Suppressor macrophage (primary cell): ENCODE results near the gene RSPH6A.
A peak's percentile ranks its signal among the peaks of the same experiment; 100 is the strongest.

Experiments
- DNase-seq, 4 experiments: peaks; one replicate each; pipeline ENCODE4 v3.0.0-alpha.2; 2020 to 2022

RSPH6A gene

DNA sequence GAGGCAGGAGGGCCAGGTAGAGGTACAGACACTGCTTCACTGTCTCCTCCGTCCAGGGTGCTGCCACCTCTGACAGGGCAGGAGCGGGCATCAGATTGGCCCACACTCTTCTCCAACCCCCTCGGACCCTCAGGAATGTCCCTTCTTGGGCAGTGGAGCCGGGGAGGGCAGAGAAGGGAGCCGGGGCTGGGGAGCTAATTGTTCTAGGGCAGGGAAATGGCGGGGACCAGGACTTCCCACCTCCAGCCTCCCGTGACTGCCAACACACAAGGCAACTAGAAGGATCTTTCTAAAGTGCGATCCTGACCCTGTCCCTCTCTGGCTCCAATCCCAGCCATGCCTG, 10.1 kb upstream of the RSPH6A start:
- DNase-seq, result no peak

GRCh38 chr19:45824531-45825262, 9.6 kb upstream of the RSPH6A start:
- no peak for DNase-seq

DNA sequence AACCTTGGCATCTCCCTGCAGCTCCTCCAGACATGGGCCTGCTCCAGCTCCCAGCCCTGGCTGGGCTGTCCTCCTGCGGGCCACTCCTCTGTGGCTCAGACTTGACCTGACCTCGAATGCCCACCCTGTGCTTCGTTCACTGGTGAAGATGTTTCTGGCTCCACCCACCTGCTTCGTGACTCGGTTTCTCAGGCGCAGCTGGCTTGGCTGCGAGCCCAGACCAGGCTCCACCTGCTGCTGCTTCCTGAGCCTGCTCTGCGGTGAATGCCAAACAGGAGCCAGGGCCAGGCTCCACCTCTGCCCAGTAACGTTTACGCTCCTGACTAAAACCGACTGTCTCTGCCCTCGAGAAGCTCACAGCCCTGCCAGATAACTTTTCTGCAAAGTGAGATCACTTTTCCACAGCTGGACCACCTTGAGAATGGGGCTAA, 8.9 kb upstream of the RSPH6A start:
- no peak for DNase-seq

DNA sequence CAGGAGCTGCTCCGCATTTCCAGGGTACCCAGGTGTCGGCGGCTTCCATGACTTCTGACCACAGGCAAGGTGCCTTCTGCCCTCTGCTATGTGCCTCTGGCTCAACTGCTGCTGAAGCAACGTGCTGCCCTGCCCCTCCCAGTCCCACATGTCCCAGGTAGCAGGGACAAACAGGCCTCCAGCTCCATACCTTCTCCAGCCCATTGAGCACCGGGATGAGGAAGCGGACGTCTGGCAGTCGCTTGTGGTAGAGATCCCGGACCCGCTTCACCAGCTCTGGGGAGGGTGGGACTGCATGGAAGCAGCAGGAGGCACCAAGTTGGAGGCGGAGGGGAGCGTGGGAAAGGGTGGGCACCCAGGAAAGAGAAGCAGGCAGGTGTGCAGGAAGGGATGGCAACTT, 8.1 kb upstream of the RSPH6A start:
- no peak for DNase-seq

- no peak for DNase-seq
Measured at GRCh38 chr19:45822716-45823115, 7.6 kb upstream of the RSPH6A start.

DNA sequence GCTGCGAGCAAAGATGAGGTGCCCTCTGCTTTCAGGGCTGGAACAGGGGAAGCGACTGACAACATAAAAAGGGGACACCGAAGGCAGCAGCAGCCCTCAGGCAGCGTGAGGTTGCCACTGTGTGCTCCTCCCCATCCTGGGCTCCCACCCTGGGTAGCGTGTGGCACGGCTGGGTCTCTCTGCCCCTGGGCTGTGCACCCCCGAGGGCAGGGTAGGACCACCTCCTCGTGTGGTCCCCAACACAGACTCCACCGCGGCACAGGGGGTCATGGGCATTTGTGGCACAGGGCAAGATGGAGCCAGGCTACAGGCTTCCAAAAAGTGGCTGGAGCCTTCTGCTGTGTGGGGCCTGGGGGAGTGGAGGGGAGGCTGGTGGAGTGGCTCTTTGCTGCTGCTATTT, 6.5 kb upstream of the RSPH6A start:
- no peak for DNase-seq

DNA sequence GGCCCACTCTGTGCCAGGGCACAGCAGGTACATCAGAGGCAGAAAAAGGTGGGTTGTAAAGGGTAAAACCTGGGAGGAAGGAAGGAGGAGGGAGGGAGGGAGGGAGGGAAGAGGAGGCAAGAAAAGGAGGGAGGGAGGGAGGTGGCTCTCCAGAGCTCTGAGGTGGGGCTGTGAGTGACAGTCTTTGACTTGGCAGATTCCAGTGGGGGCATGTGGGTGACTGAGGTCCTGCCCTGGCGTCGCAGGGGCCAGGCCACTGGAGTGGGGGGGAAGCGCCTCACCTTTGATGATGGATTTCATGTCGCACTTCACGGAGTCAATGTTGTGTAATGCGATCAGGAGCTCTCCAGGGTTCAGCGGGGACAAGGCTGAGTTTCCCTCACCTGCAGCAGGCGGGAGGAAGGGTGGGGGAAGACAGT, 6.0 kb upstream of the RSPH6A start:
- DNase-seq, result no peak

- no peak for DNase-seq
Measured at GRCh38 chr19:45820413-45821102, 5.5 kb upstream of the RSPH6A start.

DNA sequence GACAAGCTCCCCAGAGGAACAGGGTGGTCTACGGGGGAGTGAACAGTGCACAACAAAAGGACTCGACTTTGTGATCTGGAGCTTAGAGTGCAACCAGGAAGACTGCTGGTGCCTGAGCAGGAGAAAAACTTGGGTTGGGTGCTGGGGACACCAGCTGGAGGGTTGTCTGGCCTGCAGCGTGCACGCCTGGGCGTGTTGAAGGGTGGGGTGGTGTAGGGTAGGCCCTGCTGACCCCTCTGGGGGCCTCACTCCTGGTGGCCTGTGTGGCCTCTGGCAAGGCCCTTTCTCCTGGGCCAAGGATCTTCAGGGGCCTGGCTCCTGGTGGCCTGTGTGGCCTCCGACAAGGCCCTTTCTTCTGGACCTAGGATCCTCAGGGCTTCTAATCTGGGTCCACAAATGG, 4.7 kb upstream of the RSPH6A start:
- DNase-seq, result no peak

- DNase-seq, result no peak
Measured at GRCh38 chr19:45817725-45818301, 2.7 kb upstream of the RSPH6A start.

DNA sequence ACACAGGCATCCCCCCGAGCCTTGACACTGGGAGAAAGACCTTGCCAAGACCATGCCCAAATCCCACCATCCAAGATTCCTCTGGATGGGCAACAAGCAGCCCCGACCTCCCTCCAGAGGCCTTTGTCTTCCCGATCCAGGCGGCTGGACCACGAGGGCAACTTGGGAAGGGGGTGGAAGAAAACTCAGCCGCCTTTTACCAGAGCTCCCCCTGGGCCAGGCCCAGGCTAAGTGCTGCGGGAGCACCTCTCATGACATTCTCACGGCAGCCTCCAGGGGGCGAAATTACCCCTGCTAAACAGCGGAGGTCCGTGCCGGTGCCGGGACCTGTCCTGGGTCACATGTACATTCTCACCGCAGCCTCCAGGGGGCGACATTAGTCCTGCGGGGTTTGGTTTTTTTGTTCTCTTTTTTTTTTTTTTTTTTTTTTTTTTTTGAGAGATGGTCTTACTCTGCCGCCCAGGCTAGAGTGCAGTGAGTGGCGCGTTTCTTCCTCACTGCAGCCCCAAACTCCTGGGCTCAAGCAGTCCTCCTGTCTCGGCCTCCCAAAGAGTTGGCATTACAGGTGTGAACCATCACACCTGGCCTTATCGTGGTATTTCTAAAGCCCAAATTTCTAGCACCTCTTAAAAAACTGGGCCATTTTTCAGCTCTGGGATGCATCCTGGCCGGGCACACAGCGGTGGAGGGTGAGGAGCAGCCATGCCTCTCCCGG, 2.1 kb upstream of the RSPH6A start:
- peak; percentile 97 to 98 (median 97) for DNase-seq

GRCh38 chr19:45816236-45817009, 1.3 kb upstream of the RSPH6A start:
- DNase-seq, result no peak

GRCh38 chr19:45815481-45816216, 541 bp upstream of the RSPH6A start:
- DNase-seq, result no peak

DNA sequence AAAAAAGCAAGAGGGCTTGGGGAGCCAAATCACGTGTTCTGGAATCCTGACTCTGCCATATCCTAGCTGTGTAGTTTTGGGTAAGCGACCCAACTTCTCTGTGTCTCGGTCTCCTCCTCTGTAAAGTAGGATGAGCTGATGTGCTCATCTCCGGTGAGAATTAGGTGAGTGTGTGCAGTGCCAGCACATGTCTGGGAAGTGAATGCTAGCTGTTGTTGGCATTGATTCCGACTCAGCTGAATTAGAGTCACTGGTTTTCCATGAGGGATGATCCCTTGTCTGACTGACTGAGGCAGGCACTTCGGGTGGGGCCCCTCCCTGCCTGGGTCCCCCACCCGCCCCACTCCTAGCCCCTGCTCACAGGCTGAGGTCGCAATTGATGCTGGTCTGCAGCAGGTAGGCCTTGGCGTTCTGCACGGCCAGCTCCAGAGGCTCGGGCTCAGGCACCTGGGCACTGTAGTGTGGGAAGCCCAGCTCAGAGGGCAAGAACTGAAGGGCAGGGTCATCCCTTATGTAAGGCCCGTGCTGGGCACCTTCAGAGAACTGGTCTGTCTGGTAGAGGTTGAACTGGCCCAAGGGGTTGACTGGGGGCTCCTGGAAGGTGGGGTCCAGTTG, 835 bp downstream of the RSPH6A start:
- DNase-seq, result no peak

- no peak for DNase-seq
Measured at GRCh38 chr19:45812297-45812696, 2.8 kb downstream of the RSPH6A start.

- DNase-seq, result peak in 2 of 4 experiments; percentile 28 to 38
Measured at GRCh38 chr19:45809643-45810159, 5.4 kb downstream of the RSPH6A start.

- DNase-seq, result no peak
Measured at GRCh38 chr19:45805719-45806118, 9.4 kb downstream of the RSPH6A start.

DNA sequence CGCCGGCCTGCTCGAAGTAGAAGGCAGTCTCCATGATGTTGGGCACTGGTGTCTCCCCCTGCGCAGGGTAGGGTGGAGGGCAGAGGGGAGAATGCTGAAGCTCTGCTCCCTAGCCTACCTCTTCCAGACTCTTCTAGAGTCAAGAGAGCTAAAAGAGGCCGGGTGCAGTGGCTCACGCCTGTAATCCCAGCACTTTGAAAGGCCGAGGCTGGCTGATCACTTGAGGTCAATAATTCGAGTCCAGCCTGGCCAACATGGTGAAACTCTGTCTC, 10.2 kb downstream of the RSPH6A start:
- DNase-seq, result no peak

GRCh38 chr19:45804140-45804958, 10.8 kb downstream of the RSPH6A start:
- DNase-seq, result no peak

DNA sequence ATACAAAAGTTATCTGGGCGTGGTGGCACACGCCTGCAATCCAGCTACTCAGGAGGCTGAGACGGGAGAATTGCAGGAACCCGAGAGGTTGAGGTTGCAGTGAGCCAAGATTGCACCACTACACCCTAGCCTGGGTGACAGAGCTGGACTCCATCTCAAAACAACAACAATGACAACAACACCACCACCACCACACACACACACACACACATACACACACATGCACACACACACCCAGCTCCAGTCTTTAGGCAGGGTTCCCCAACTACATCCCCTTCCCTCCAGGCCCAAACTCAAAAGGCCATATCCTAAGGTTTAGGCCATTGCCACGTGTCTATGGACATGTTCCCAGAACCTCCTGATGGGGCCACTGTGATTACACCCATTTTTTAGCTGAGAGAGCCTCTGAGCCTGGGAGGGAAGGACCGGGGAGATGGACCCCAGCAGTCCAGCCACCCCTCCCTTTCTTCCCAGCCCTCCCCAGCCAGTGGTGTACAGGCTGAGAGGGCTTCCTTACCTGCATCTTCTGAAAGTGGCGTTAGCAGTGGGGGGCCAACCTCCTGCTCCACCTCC, 13.4 kb downstream of the RSPH6A start:
- DNase-seq, result no peak
